HG03175 (cell line): Measurements from ENCODE around the gene JMY.

ENCODE experiments used
- ATAC-seq: cut with Tn5 transposase; IDR thresholded peaks from one replicate; pipeline ENCODE4 v1.9.1; 2021; ENCODE audit warnings: mild to moderate bottlenecking, moderate library complexity; ENCODE audit not compliant: unreplicated experiment

The JMY gene

GRCh38 chr5:79287380-79287779 is 51.4 kb downstream of the JMY start:
- no peak for ATAC-seq

DNA sequence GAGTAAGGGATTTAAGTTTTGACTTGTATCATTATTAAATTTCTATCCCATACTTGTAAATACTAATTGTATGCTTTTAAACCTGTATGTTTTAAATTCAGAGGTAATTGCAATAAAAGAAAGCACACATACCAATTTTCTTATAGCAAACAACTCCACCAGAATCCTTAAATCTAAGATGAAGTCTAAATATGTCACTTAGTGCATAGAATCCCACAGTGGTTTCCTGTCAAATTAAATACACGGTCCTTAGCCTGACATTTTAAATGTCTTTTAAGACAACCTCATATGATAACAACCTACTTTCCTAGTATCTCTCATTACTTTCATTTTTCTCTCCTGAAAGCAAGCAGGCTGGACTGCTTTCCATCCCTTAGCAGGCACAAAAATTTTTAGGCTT is 52.0 kb downstream of the JMY start:
- no peak for ATAC-seq

GRCh38 chr5:79295029-79295428 is 59.1 kb downstream of the JMY start:
- no peak for ATAC-seq

GRCh38 chr5:79297661-79298060 is 61.7 kb downstream of the JMY start:
- ATAC-seq: no peak

GRCh38 chr5:79301046-79301712 is 65.2 kb downstream of the JMY start:
- ATAC-seq: no peak

- no peak for ATAC-seq
These were observed 66.5 kb downstream of the JMY start for GRCh38 chr5:79302454-79302853.

- no peak for ATAC-seq
These were observed 69.8 kb downstream of the JMY start for GRCh38 chr5:79305706-79306105.

GRCh38 chr5:79318935-79319614 is 83.1 kb downstream of the JMY start:
- no peak for ATAC-seq

- no peak for ATAC-seq
These were observed 93.5 kb downstream of the JMY start for GRCh38 chr5:79329453-79329852.

GRCh38 chr5:79330071-79330470 is 94.1 kb downstream of the JMY start:
- ATAC-seq: no peak

GRCh38 chr5:79333852-79334557 is 98.1 kb downstream of the JMY start:
- ATAC-seq: no peak

DNA sequence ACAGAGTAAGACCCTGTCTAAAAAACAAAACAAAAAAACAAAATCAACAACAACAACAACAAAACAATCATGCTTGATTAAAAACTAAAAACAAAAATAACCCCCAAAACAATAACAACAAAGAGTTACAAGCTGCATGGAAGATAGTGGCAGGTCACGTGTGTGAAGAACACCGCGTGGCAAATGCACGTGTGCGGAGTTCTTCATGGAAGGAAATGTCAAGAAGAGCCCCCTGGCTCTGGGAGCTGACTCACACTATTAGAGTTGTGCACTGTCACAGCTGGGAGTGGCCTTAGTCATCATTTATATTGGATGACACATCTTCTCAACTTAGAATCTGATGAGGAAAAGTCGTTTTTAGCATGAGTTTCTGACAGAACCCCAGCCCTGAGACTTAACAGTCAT is 110.5 kb downstream of the JMY start:
- ATAC-seq: no peak

DNA sequence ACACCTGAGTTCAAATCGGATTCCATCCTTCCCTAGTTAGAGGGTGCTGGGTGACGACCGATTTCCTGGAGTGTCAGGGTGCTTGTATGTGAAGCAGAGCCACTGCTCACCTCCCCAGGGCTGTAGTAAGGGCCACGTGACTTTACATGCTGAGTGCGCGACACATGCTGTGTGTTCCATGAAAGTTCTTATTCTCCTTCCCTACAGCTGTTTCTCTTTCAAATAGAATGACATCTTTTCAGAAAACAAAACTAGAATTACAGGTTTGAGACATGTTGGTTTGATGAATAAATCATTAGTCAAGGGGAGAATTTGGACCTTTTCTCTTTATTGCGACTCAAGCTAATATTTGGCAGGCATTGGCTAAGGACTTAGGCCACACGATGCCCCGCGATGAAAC is 113.1 kb downstream of the JMY start:
- no peak for ATAC-seq

GRCh38 chr5:79349881-79350280 is 114.0 kb downstream of the JMY start:
- ATAC-seq: no peak

- ATAC-seq: no peak
These were observed 121.5 kb downstream of the JMY start for GRCh38 chr5:79357398-79357797.
